NK-92 (cell line): ENCODE data around the gene RAPGEF6.
"Not testable (repeated sequence)": the region's sequence is repeated elsewhere in the genome, so short reads cannot be mapped to it uniquely, and the experiment has no call there.

Experiments used
- DNase-seq: peaks from one replicate; lab custom pipeline; 2025; ENCODE audit not compliant: unreplicated experiment; lab: John Stamatoyannopoulos, UW

RAPGEF6 gene

DNA sequence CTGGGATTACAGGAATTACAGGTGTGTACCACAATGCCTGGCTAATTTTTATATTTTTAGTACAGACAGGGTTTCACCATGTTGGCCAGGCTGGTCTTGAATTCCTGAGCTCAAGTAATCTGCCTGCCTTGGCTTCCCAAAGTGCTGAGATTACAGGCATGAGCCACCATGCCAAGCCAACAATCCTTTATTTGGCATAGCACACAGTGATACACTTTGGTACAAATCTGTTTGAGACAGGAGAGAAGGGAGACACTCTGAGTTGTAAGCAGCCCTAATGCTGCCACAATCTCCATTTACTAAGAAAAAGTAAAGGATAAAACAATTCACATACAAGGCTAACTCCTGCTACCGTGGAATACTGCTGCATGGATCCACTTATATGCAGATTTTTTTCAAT lies 177.8 kb downstream of the RAPGEF6 start:
- DNase-seq, result no peak

DNA sequence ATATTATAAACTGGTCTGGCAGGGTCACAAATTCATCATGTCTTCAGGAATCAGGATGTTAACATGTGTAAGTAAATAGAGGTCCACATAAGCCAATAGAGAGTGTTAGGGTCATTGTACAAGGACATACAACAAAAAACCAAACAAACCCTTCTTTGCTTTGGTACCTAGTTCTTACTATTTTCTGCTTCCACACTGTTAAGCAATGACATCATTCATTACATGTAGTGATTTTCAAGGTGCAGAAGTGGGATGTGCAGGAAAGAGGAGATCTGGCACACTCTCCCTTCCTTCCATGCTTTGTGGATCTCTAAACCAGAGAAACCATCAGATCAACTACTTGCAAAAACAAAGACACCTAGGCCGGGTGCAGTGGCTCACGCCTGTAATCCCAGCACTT lies 184.1 kb downstream of the RAPGEF6 start:
- DNase-seq, result no peak

- no peak for DNase-seq
Measured at GRCh38 chr5:131441184-131441583, 193.8 kb downstream of the RAPGEF6 start.

- no peak for DNase-seq
Measured at GRCh38 chr5:131436081-131436480, 198.9 kb downstream of the RAPGEF6 start.

GRCh38 chr5:131433109-131433508 lies 201.9 kb downstream of the RAPGEF6 start:
- DNase-seq, result no peak

- DNase-seq, result no peak
Measured at GRCh38 chr5:131431794-131432193, 203.2 kb downstream of the RAPGEF6 start.

- DNase-seq, result no peak
Measured at GRCh38 chr5:131430794-131431193, 204.2 kb downstream of the RAPGEF6 start.

- DNase-seq, result no peak
Measured at GRCh38 chr5:131426011-131426410, 209.0 kb downstream of the RAPGEF6 start.

DNA sequence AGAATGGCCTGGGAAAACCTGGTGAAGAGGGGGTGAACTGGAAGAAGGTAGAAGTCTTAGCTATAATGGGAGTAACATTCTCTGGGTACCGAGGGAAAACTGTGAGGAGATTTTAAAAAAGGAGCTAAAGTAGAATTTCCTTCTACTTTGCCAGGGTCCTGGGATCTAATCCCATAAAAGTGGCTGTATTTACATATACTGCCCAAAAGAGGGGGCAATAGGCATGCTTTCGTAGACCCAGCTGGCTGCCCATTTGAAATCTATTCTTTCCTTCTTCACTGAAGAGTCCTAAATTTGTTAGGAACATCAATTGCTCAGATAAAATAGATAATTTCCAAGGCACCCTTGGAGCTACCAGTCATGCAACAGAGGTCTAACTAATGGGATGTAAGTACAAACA lies 212.0 kb downstream of the RAPGEF6 start:
- DNase-seq, result no peak

GRCh38 chr5:131419877-131420276 lies 215.2 kb downstream of the RAPGEF6 start:
- DNase-seq, result no peak

DNA sequence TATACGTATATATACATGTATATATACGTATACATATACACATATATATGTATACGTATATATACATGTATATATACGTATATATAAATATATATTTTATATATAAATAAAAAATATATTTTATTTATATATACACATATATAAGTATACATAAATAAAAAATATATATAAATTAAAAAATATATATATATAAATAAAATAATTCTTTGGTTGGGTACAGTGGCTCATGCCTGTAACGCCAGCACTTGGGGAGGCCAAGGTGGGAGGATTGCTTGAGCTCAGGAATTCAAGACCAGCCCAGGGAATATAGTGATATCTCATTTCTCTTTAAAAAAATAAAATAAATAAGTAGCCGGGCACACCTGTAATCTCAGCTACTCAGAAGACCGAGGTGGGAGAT lies 216.2 kb downstream of the RAPGEF6 start:
- DNase-seq, result no peak

DNA sequence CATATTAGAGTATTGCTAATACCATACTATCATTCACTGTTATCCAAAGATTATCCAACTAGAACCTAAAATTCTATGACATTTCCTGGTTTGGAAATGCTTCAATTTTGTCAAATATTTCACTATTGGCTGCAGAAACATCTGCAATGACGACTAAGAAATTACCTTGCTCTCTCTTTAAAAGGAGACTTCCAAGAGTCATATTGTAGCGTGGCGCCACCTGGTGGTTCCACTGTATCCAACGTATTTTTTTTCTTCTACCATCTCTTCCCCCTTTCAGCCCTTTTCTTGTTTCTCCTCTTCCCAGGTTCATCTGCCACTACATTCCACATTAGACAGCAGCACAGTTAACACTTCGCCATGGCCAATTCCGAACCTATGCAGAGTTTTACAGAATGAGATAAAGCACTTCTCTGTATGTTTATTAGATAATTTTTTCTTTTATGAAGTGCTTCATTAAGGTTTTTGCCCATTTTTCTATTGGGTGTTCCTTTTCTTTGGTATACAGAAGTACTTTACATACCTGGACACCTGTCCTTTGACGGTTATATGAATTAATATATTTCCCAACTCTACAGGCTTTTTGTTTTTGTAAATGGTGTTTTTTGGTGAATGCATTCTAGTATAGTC lies 217.7 kb downstream of the RAPGEF6 start:
- no peak for DNase-seq

DNA sequence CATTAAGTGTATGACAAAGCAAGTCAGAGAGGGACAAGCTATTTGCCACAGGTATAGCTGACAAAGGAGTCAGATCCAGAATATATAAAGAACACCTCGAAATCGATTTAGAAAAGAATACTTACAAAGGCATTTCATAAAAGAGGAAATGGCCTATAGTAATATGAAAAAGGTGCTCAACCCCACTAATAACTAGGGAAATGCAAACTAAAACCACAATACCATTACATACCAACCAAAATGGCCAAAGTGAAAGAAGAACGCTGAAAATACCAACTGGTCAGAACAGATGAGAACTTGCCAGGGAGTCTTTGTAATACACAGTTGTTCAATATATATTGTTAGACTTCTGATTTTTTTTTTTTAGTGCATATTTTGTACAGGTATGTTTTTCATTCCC lies 218.3 kb downstream of the RAPGEF6 start:
- no peak for DNase-seq

GRCh38 chr5:131413605-131414559 lies 221.1 kb downstream of the RAPGEF6 start:
- no peak for DNase-seq

DNA sequence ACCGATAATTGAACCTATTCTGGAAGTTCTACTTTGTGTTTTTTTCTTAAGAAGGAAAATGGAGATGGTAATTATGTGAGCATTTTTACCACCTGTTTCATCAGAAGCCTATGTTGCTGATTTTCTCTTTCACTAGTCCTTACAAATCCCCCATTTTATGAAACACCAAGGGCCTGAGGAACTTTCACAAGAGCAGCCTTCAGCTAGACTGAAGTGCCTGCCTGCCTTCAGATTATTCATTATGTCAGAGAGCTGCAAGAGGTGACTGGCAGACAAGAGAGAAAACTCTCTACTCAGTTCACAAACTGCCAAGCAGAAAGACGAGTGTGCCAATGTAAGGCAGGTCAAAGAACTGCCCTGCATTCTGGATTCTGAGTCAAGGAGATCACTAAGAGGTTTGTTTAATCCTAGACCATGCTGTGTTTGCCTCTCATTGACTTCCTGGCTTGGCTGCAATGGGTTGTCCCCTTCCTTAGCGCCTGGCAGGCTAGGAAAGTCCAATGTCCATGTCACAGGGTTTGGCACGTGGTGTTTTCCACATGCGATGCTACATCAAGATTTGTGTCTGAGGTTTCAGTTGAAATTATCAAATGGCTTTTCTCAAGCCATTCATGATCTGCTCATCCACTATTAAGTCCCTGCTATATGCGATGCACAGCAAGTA lies 227.9 kb downstream of the RAPGEF6 start:
- DNase-seq, result no peak

- no peak for DNase-seq
Measured at GRCh38 chr5:131406076-131406475, 229.0 kb downstream of the RAPGEF6 start.

DNA sequence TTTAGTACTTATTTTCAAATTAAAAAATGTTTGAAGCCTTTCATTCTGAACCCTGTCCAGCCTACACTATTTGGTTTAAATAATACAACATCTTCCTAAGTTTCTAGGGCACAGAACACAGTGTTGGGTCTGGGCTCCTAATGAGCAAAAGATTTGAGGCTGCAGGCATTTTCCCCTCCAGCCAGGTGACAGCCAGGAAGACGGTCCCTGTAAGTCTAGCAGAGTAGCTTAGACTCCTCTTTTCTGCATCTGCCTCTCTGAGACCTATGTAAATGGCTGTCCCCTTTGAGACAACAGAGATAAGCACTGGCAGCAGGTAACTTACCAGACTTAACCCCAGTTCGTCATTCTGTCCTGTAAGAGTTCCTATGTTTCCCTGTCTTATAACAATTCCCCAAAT lies 229.4 kb downstream of the RAPGEF6 start:
- no peak for DNase-seq

DNA sequence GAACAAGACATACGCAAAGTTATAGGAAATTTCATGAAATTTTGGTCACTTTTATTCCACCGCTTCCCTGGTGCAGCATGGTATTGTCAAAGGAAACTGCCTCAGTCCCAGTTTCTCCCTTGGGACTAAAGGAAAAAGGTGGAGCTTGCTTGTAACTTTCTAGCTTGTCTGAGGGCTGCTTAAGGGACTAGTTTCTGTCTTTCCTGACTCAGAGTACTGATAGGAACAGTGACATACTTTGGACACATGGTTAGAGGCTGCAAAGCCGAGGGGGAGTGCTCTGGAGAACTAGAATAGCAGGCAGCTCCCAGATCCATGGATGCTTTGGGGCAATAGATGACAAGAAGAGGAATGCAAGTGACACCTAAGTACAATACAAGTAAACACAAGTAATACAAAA lies 234.4 kb downstream of the RAPGEF6 start:
- DNase-seq, result no peak

- not testable (repeated sequence) for DNase-seq
Measured at GRCh38 chr5:131399007-131399406, 236.0 kb downstream of the RAPGEF6 start.

DNA sequence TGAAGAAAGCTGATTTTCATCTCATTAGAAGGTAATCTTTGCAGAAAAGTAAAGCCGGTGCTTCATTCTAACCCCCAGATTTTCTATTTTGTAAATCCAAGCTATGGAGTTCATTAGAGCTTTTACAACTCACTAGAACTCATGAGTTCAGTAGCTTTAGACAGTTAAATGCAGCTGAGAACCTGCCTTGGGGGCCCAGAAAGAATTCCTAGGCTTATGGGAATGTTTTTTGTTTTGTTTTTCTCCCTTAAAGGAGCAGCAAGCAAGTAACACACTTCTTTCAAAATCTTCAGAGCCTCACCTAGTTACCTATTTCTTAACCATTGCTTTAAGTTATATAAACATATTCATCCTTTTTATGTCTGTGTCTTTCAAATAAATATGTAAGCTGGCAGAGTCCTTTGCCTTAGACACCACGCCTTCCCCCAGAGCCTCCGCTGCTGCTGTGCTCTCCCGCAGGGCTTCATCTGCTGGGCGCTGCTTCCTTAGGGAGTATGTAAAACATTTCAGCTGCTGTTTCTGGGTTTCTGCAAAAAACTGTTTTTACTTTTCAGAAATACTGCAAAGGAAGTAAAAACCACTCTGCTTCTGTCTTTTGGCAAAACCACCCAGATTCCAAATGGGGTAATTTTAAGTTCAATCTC lies 238.3 kb downstream of the RAPGEF6 start:
- no peak for DNase-seq

DNA sequence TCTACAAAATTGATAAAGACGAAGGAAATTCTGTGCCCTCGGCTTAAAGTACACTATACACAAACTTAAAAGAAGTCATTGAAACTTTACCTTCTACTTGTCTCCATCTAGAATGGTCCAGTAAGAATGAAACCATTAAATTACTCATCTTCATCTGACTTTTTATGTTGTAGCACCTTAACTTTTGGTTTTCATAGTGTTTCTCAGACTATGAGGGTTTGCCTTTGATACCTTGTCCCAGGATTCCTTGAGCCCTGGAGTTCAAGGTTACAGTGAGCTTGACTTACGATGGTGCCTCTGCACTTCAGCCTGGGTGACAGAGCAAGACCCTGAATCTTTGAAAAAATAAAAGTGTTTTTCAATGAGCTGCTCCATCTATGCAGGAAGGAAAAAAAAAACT lies 239.0 kb downstream of the RAPGEF6 start:
- no peak for DNase-seq
